ENCODE data around the gene SAMD4A. TPM values are rescaled to one million over a fixed set of nuclear protein-coding genes. Genes with fewer than 3 reads are reported as not detected.

Gene SAMD4A
- polyA plus RNA-seq, 2 of the 4 experiments (the other 2 are of a cell fraction) = 3.9 to 5.4 TPM

- WGBS (ENCODE audit: missing lambda C conversion rate) = 86% methylated on average over 5 of the region's 5 CpGs
- ChIA-PET CTCF (interaction anchor here (2.9 to 3.2 kb wide), 2 partner anchors 12 to 72 kb away, joined by 13 to 17 read pairs; no protein-coding TSS in a partner anchor), POLR2A (no interaction called here)
- Histone ChIP-seq H3K9me3 (no peaks in the 10 kb centered on the region), H3K4me3 (no peak overlapping the region), H3K27ac (no peak overlapping the region), H3K4me1 (peaks cover 10% of the 10 kb centered on the region; the same call in 2 of the 3 replicates), H3K4me2 (no peak overlapping the region)
- no peak for DNase-seq (ENCODE audit: low read depth in 1 of 2, low spot score in 1 of 2)
- no peak for FAIRE-seq
- no peak for ATAC-seq
- TF ChIP-seq ZNF302 (CRISPR knock-in tag; IDR thresholded peaks at IDR 0.05) (no peak), EP300 (IDR thresholded peaks at IDR 0.05) (no peak), E2F6 (IDR thresholded peaks at IDR 0.05; ENCODE audit: borderline replicate concordance, low read depth) (no peak), HOXB13 (CRISPR knock-in tag; IDR thresholded peaks at IDR 0.05; ENCODE audit: low read depth) (no peak), TP53 (CRISPR knock-in tag; IDR thresholded peaks at IDR 0.05) (no peak), CHD4 (IDR thresholded peaks at IDR 0.05; ENCODE audit: borderline replicate concordance) (no peak), EHMT2 (IDR thresholded peaks at IDR 0.05; ENCODE audit: low read depth) (no peak), NR3C1 (IDR thresholded peaks at IDR 0.05) (no peak), GATA3 (IDR thresholded peaks at IDR 0.05; ENCODE audit: borderline replicate concordance) (no peak), RCOR1 (IDR thresholded peaks at IDR 0.05; ENCODE audit: low read depth, low read length) (no peak), TFCP2L1 (CRISPR knock-in tag; IDR thresholded peaks at IDR 0.05) (no peak), HES2 (IDR thresholded peaks at IDR 0.05) (no peak), MAZ (IDR thresholded peaks at IDR 0.05; ENCODE audit: borderline replicate concordance, low read depth, low read length) (no peak), POLR2A (IDR thresholded peaks at IDR 0.05; ENCODE audit: low read length) (no peak), HOXA7 (CRISPR knock-in tag; IDR thresholded peaks at IDR 0.05) (no peak)
Measured at GRCh38 chr14:54702492-54702891, 135.6 kb downstream of the SAMD4A start.

- CTCF ChIA-PET = no interaction called here
- no peak for FAIRE-seq
- POLR2A ChIA-PET = no interaction called here
Measured at GRCh38 chr14:54703082-54703481, 136.2 kb downstream of the SAMD4A start.

GRCh38 chr14:54703724-54704123, 136.8 kb downstream of the SAMD4A start:
- WGBS (ENCODE audit: missing lambda C conversion rate) = 94% methylated on average over 2 of the region's 2 CpGs
- H3K9me3 ChIP-seq = no peaks in the 10 kb centered on the region
- peaks cover 6% of the 10 kb centered on the region; the same call in 2 of the 3 replicates for H3K4me1 ChIP-seq
- no peak for ATAC-seq
- H3K4me3 ChIP-seq = no peak overlapping the region
- ChIA-PET POLR2A (no interaction called here), CTCF (interaction anchor here (0.6 to 1.5 kb wide), 3 partner anchors 10 to 1379 kb away, joined by 3 to 4 read pairs (median 3); no protein-coding TSS in a partner anchor)
- DNase-seq (ENCODE audit: low read depth in 1 of 2, low spot score in 1 of 2) = no peak
- no peak overlapping the region for H3K27ac ChIP-seq
- H3K4me2 ChIP-seq = no peak overlapping the region
- no peak for FAIRE-seq
- TF ChIP-seq NR3C1 (IDR thresholded peaks at IDR 0.05) (no peak), E2F6 (IDR thresholded peaks at IDR 0.05; ENCODE audit: borderline replicate concordance, low read depth) (no peak), HMGXB4 (CRISPR knock-in tag; IDR thresholded peaks at IDR 0.05; ENCODE audit: borderline replicate concordance) (no peak), ZFP36 (IDR thresholded peaks at IDR 0.05; ENCODE audit: borderline replicate concordance, partially characterized antibody) (no peak), RAD21 (conservative IDR thresholded peaks at IDR 0.05 in 1 of 2, IDR thresholded peaks at IDR 0.05 in 1 of 2) (no peak), EP300 (IDR thresholded peaks at IDR 0.05) (no peak), FOSL2 (IDR thresholded peaks at IDR 0.05) (no peak), FOSL2 (CRISPR knock-in tag; IDR thresholded peaks at IDR 0.05) (no peak), MYC (IDR thresholded peaks at IDR 0.05; ENCODE audit: borderline replicate concordance, low read length) (no peak), SMC3 (IDR thresholded peaks at IDR 0.05) (no peak), HES2 (IDR thresholded peaks at IDR 0.05) (no peak), JUNB (IDR thresholded peaks at IDR 0.05) (no peak), RFX5 (IDR thresholded peaks at IDR 0.05) (no peak)

More at GRCh38 chr14:54703082-54703481, 136.2 kb downstream of the SAMD4A start:
- H3K9me3 ChIP-seq = no peaks in the 10 kb centered on the region
- ATAC-seq (no peak), DNase-seq (ENCODE audit: low read depth in 1 of 2, low spot score in 1 of 2) (no peak)
- no peak overlapping the region for H3K4me2 ChIP-seq
- H3K27ac ChIP-seq = no peak overlapping the region
- WGBS (ENCODE audit: missing lambda C conversion rate) = 100% methylated on average over 3 of the region's 5 CpGs
- no peak overlapping the region for H3K4me3 ChIP-seq
- TF ChIP-seq HOXA7 (CRISPR knock-in tag; IDR thresholded peaks at IDR 0.05) (no peak), GATA3 (IDR thresholded peaks at IDR 0.05; ENCODE audit: borderline replicate concordance) (no peak), BCL3 (IDR thresholded peaks at IDR 0.05) (no peak), ZNF302 (CRISPR knock-in tag; IDR thresholded peaks at IDR 0.05) (no peak), MAZ (IDR thresholded peaks at IDR 0.05; ENCODE audit: borderline replicate concordance, low read depth, low read length) (no peak), SREBF2 (IDR thresholded peaks at IDR 0.05) (no peak), HDAC2 (IDR thresholded peaks at IDR 0.05) (no peak), ZC3H11A (IDR thresholded peaks at IDR 0.05) (no peak), FOXS1 (CRISPR knock-in tag; IDR thresholded peaks at IDR 0.05) (no peak), TP53 (CRISPR knock-in tag; IDR thresholded peaks at IDR 0.05) (no peak), JUN (IDR thresholded peaks at IDR 0.05) (no peak), MAX (IDR thresholded peaks at IDR 0.05) (no peak)
- H3K4me1 ChIP-seq = peaks cover 6% of the 10 kb centered on the region; the same call in 2 of the 3 replicates

Measured in A549 (cell line).